Activated CD4-positive, alpha-beta T cell treated with anti-CD3 and anti-CD28 coated beads, Interleukin-10, Interleukin-2, amounts not matched to agents 100 ng/mL and 50 ng/mL, durations not matched to agents 16 hours and 8 hours (primary cell): ENCODE results near the gene ACP7.
A peak's percentile ranks its signal among the peaks of the same experiment; 100 is the strongest.
"Not testable (repeated sequence)": the region's sequence is repeated elsewhere in the genome, so short reads cannot be mapped to it uniquely, and the experiment has no call there.

ENCODE experiments used
- DNase-seq: peaks from one replicate; pipeline ENCODE4 v3.0.0-alpha.2; 2020

Gene ACP7, protein sequence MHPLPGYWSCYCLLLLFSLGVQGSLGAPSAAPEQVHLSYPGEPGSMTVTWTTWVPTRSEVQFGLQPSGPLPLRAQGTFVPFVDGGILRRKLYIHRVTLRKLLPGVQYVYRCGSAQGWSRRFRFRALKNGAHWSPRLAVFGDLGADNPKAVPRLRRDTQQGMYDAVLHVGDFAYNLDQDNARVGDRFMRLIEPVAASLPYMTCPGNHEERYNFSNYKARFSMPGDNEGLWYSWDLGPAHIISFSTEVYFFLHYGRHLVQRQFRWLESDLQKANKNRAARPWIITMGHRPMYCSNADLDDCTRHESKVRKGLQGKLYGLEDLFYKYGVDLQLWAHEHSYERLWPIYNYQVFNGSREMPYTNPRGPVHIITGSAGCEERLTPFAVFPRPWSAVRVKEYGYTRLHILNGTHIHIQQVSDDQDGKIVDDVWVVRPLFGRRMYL

DNA sequence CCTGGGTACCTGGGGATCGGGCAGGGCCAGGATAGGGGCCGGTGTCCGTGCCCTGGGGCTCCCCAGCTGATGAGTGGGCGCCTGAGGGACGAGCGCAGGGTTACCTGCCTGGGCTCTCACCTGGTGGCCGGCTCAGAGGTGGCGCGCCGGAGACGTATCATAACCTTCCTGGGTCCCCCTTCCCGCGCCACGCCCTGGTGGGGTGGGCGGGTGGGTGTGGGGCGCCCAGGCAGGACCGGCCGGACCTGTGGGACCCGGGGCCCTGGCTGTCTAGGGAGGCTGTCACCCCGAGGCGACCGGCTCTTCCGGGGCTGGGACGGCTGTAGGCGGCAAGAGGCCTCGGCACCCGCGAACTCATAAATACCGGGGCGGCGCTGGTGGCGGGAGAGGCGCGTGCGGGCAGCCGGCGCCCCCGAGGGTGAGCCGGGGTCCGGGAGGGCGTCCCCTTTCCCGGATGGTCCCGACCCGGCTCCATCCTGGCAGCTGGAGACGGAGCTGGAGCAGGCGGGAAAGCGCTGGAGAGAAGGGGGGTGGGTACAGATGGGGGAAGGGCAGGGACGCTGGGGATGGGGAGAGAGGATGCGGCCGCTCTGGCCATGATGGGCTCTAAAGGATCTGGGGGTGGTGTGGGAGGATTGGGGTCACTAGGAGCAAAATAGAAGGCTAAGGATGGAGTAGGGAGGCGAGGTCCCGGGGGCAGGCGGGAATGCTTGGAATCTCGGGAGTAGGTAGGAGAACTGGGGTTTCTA is at the start of gene ACP7:
Gene ACP7 (plus strand): TSS at position 386 of the 749 bp plus-strand sequence. CDS start 902 bp downstream, outside the sequence.
- no peak for DNase-seq

DNA sequence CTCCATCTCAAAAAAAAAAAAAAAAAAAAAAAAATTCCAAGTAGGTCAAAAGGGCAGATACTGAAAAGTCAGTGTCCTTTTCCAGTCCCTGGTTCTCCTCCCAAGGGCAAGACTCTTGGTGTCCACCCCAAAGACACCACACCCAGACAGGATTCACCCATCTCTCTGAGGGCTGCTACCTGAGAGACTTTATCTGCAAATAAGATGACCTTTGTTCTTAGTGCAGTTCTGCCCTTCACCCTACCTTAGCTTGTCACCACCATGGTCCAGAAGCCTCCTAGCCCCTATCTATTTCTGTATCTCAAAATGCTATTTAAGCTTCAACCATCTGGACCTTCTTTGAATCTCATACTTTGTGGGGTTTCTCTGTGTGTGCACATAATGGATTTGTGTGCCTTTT is 47.6 kb upstream of the ACP7 start:
- DNase-seq: no peak

GRCh38 chr19:39037194-39037593 is 47.0 kb upstream of the ACP7 start:
- DNase-seq: no peak

- DNase-seq: no peak
These were observed 46.1 kb upstream of the ACP7 start for GRCh38 chr19:39038098-39038497.

DNA sequence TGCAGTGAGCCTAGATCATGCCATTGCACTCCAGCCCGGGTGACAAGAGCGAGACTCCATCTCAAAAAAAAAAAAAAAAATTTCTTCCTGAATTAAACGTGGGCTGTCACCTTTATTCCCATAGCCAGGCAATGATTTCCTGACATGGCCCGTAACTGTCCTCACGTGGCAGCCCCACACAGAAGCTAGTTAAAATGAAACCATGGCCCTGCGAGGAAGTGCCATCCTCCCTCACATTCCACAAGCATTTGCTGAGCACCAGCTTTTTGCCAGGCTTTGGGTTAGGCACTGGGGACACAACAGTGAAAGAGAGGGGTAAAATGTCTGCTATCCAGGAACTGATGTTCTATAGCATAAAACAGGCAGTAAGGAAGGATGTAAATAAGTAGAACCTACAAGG is 38.7 kb upstream of the ACP7 start:
- no peak for DNase-seq

- DNase-seq: peak; percentile 15
These were observed 37.9 kb upstream of the ACP7 start for GRCh38 chr19:39046037-39046821.

GRCh38 chr19:39047073-39047472 is 37.1 kb upstream of the ACP7 start:
- DNase-seq: no peak

DNA sequence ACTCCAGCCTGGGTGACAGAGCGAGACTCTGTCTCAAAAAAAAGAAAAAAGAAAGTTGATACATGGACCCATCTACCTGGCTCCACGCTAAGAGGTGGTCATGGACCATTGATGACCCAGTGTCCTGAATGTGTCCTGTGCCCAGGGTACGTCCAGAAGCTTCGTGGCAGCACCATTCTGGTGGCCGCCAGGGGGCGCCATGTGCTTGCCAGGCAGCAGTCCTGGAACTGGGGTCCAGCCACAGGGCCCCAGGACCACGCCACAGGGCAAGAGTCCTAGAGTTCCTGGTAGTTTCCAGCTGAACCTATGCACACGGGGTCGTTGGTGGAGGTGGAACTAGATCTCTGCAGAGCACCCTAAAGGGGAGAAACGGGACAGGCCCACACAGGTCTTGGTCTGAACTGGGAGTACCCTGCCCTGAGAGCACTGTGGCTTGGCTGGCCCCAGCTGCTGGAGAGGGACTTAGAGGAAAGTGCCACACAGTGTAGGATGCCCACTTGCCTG is 31.9 kb upstream of the ACP7 start:
- DNase-seq: peak; percentile 74

GRCh38 chr19:39052846-39053245 is 31.3 kb upstream of the ACP7 start:
- DNase-seq: no peak

DNA sequence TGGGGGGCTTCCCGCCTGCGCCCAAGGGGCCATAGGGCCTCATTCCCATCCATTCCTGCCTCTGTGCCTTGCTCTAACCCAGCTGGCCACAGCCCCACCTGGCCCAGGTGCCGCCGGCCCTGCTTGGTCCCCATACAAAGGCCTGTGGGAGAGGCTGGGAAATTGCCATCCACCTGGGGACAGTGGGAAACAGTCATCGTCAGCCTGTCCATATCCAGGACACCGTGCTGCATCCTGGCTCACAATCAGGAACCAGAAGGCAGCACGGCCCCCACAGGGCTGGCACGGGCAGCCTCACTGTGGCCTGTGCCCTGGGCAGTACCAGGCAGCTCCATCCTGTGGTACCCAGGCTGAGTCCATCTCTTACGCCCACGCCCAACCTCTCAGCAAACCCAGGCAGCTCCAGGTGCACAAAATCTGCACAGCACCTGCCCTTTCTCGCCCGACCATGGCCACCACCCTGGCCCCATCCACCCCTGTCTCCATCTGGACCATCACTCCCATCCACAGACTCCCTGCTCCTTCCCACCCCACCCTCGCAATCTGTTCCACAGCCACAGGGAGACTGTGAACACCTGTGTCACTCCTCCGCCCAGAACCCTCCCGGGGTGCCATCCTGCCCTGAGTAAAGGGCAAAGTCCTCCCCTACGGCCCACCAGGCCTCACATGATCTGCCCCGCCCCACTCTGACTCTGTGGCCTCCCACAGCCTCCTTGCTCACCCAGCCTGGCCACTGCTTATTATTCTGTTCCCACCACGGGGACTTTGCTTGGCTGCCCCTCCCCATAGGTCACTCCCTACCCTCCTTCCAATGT is 30.7 kb upstream of the ACP7 start:
- no peak for DNase-seq

GRCh38 chr19:39054091-39054470 is 30.1 kb upstream of the ACP7 start:
- DNase-seq: no peak

- DNase-seq: no peak
These were observed 26.6 kb upstream of the ACP7 start for GRCh38 chr19:39057615-39058014.

DNA sequence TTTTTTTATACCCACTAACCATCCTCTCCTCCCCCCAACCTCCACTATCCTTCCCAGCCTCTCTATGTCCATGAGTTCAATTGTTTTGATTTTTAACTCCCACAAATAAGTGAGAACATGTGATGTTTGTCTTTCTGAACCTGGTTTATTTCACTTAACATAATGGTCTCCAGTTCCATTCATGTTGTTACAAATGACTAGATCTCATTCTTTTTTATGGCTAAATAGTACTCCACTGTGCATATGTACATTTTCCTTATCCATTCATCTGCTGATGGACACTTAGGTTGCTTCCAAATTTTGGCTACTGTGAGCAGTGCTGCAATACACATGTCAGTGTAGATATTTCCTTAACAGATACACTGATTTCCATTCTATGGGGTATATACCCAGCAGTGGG is 24.9 kb upstream of the ACP7 start:
- no peak for DNase-seq

- DNase-seq: no peak
These were observed 24.0 kb upstream of the ACP7 start for GRCh38 chr19:39060171-39060570.

GRCh38 chr19:39064405-39064804 is 19.8 kb upstream of the ACP7 start:
- no peak for DNase-seq

GRCh38 chr19:39065928-39066327 is 18.2 kb upstream of the ACP7 start:
- DNase-seq: no peak

GRCh38 chr19:39067104-39067503 is 17.1 kb upstream of the ACP7 start:
- no peak for DNase-seq

GRCh38 chr19:39068259-39068658 is 15.9 kb upstream of the ACP7 start:
- not testable (repeated sequence) for DNase-seq

GRCh38 chr19:39070888-39071287 is 13.3 kb upstream of the ACP7 start:
- no peak for DNase-seq

- no peak for DNase-seq
These were observed 9.9 kb upstream of the ACP7 start for GRCh38 chr19:39074205-39074692.

DNA sequence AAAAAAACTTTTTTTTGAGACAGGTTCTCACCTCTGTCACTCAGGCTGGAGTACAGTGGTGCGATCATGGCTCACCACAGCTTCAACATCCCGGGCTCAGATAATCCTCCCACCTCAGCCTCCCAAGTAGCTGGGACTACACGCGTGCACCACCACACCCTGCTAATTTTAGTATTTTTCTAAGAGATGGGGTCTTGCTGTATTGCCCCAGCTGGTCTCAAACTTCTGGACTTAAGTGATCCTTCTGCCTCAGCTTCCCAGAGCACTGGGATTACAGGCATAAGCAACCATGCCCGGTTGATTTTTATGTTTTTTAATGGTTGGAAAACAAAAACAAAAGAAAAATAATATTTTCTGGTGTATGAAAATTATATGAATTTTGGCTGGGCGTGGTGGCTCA is 9.2 kb upstream of the ACP7 start:
- DNase-seq: no peak

GRCh38 chr19:39077323-39077722 is 6.8 kb upstream of the ACP7 start:
- DNase-seq: no peak
